Hepatocyte (in vitro differentiated cells): ENCODE data around the gene FBLN2. TPM values are rescaled to one million over a fixed set of nuclear protein-coding genes. Genes with fewer than 3 reads are reported as not detected.

Experiments used
- DNase-seq: peaks from one replicate; pipeline ENCODE4 v3.0.0-alpha.2; 2016; ENCODE audit warnings: low spot score
- H2AFZ ChIP-seq: fragments of 200-600 bp; sonication (generic); 2 replicates; pipeline ENCODE4 v1.6.0; 2016; ENCODE audit warnings: antibody characterized with exemption, mild to moderate bottlenecking
- H3K27ac ChIP-seq: fragments of 200-600 bp; sonication (generic); 2 replicates; pipeline ENCODE4 v1.5.1; 2016; ENCODE audit warnings: mild to moderate bottlenecking
- H3K27me3 ChIP-seq: fragments of 200-600 bp; sonication (generic); 2 replicates; pipeline ENCODE4 v1.6.1; 2016
- H3K36me3 ChIP-seq: fragments of 200-600 bp; sonication (generic); replicated peaks from 2 replicates; pipeline ENCODE4 v1.5.1; 2016; ENCODE audit warnings: low read depth; ENCODE audit not compliant: insufficient read depth
- H3K4me1 ChIP-seq: fragments of 200-600 bp; sonication (generic); 2 replicates; pipeline ENCODE4 v1.5.1; 2016; ENCODE audit warnings: mild to moderate bottlenecking, moderate library complexity; ENCODE audit not compliant: insufficient read depth
- H3K4me2 ChIP-seq: fragments of 200-600 bp; sonication (generic); 2 replicates; pipeline ENCODE4 v1.6.0; 2016
- H3K4me3 ChIP-seq: fragments of 200-600 bp; sonication (generic); 2 replicates; pipeline ENCODE4 v1.5.1; 2016; ENCODE audit warnings: mild to moderate bottlenecking
- H3K79me2 ChIP-seq: fragments of 200-600 bp; sonication (generic); 2 replicates; pipeline ENCODE4 v1.6.0; 2017; ENCODE audit warnings: mild to moderate bottlenecking
- H3K9me2 ChIP-seq: fragments of 200-600 bp; sonication (generic); replicated peaks from 2 replicates; pipeline ENCODE4 v1.6.0; 2017; ENCODE audit warnings: mild to moderate bottlenecking; ENCODE audit not compliant: insufficient read depth
- H3K9me3 ChIP-seq: fragments of 200-600 bp; sonication (generic); 2 replicates; pipeline ENCODE4 v1.5.1; 2016; ENCODE audit warnings: low read depth, mild to moderate bottlenecking
- H4K20me1 ChIP-seq: fragments of 200-600 bp; sonication (generic); 2 replicates; pipeline ENCODE4 v1.6.0; 2016; ENCODE audit warnings: mild to moderate bottlenecking; ENCODE audit not compliant: insufficient read depth, poor library complexity, severe bottlenecking
- CTCF ChIP-seq: fragments of 200-600 bp; sonication (generic); IDR thresholded peaks from 2 replicates; pipeline ENCODE4 v1.5.1; 2016; ENCODE audit warnings: antibody characterized with exemption, mild to moderate bottlenecking; ENCODE audit not compliant: poor library complexity
- EZH2 ChIP-seq: fragments of 200-600 bp; sonication (generic); IDR thresholded peaks from 2 replicates; pipeline ENCODE4 v1.6.1; 2016; ENCODE audit warnings: antibody characterized with exemption, mild to moderate bottlenecking, borderline replicate concordance
- EZH2phosphoT487 ChIP-seq: fragments of 200-600 bp; sonication (generic); IDR thresholded peaks from one replicate; pipeline ENCODE4 v1.6.1; 2018; ENCODE audit warnings: antibody characterized with exemption, mild to moderate bottlenecking, low read depth, moderate library complexity; ENCODE audit not compliant: unreplicated experiment, severe bottlenecking
- WGBS: methylation state at CpG from one replicate; pipeline ENCODE4 v1.1.6; 2016; ENCODE audit warnings: low lambda C conversion rate; ENCODE audit errors: missing lambda C conversion rate; 5-methylcytosine and 5-hydroxymethylcytosine counted together
- polyA plus RNA-seq: library from polyadenylated mRNA; unstranded; fragments of >200 nt; fragmentation: Nextera tagmentation; extraction: Ambion mirVana; gene quantifications from 2 replicates; pipeline ENCODE4 v1.2.1, GENCODE V29; 2016
- total RNA-seq: library from RNA; depleted of rRNA; stranded (reverse); fragments of >200 nt; gene quantifications from 2 replicates; pipeline ENCODE4 v1.2.3, GENCODE V29; 2014

Gene FBLN2
- total and polyA plus RNA-seq, 2 experiments from 2014 or later = 75.8 to 76.2 TPM

GRCh38 chr3:13579063-13579462, 30.1 kb downstream of the FBLN2 start:
- Histone ChIP-seq H3K9me2 (no peaks in the 10 kb centered on the region), H3K79me2 (no peaks in the 10 kb centered on the region), H3K4me1 (peaks cover 24% of the 10 kb centered on the region), H2AFZ (no peak overlapping the region), H4K20me1 (no peaks in the 10 kb centered on the region), H3K9me3 (no peaks in the 10 kb centered on the region), H3K27ac (no peak overlapping the region), H3K4me3 (no peak overlapping the region), H3K4me2 (no peak overlapping the region), H3K27me3 (no peaks in the 10 kb centered on the region), H3K36me3 (no peaks in the 10 kb centered on the region)
- no peak for TF ChIP-seq CTCF
- DNase-seq = no peak
- 82% methylated on average over 4 of the region's 4 CpGs for WGBS

GRCh38 chr3:13580256-13581023, 31.5 kb downstream of the FBLN2 start:
- peaks cover 10% of the 10 kb centered on the region for H3K4me1 ChIP-seq
- no peaks in the 10 kb centered on the region for H3K27me3 ChIP-seq
- H3K4me2 ChIP-seq = no peak overlapping the region
- H3K27ac ChIP-seq = peak overlapping the region; percentile 49
- H3K79me2 ChIP-seq = no peaks in the 10 kb centered on the region
- DNase-seq = peak; percentile 35
- no peaks in the 10 kb centered on the region for H3K9me3 ChIP-seq
- H3K36me3 ChIP-seq = no peaks in the 10 kb centered on the region
- H3K9me2 ChIP-seq = no peaks in the 10 kb centered on the region
- 59% methylated on average over 19 of the region's 20 CpGs for WGBS
- no peak overlapping the region for H3K4me3 ChIP-seq
- no peaks in the 10 kb centered on the region for H4K20me1 ChIP-seq
- no peak for TF ChIP-seq EZH2
- no peak for TF ChIP-seq EZH2phosphoT487
- no peak for TF ChIP-seq CTCF
- H2AFZ ChIP-seq = no peak overlapping the region

GRCh38 chr3:13581485-13582365, 32.8 kb downstream of the FBLN2 start:
- Histone ChIP-seq H3K4me1 (peaks cover 4% of the 10 kb centered on the region), H3K4me2 (no peak overlapping the region), H3K36me3 (no peaks in the 10 kb centered on the region), H3K4me3 (no peak overlapping the region), H3K79me2 (no peaks in the 10 kb centered on the region), H3K27me3 (no peaks in the 10 kb centered on the region), H2AFZ (no peak overlapping the region), H3K27ac (no peak overlapping the region), H3K9me2 (no peaks in the 10 kb centered on the region), H4K20me1 (no peaks in the 10 kb centered on the region), H3K9me3 (no peaks in the 10 kb centered on the region)
- no peak for TF ChIP-seq EZH2phosphoT487
- TF ChIP-seq CTCF = no peak
- no peak for TF ChIP-seq EZH2
- no peak for DNase-seq
- 90% methylated on average over 21 of the region's 21 CpGs for WGBS
